ENCODE measurements around the gene LRP1B. TPM values are rescaled to one million over a fixed set of nuclear protein-coding genes. Genes with fewer than 3 reads are reported as not detected.
"Not testable (repeated sequence)": the region's sequence is repeated elsewhere in the genome, so short reads cannot be mapped to it uniquely, and the experiment has no call there.

LRP1B gene
- total RNA-seq, 1 donor from 2014 or later, result 0.38 TPM

- no peak for DNase-seq (ENCODE audit: low read depth)
- no peak for TF ChIP-seq CTCF (IDR thresholded peaks at IDR 0.05; ENCODE audit: insufficient read depth, low read length, poor library complexity, severe bottlenecking)
- H3K36me3 ChIP-seq (ENCODE audit: control insufficient read depth, insufficient read depth, low read length), result no peaks in the 10 kb centered on the region
- H3K27me3 ChIP-seq (ENCODE audit: control insufficient read depth, insufficient read depth, low read length), result no peaks in the 10 kb centered on the region
- H3K4me3 ChIP-seq (ENCODE audit: low read depth, low read length), result no peak overlapping the region
Measured at GRCh38 chr2:140424471-140424870, 1706.3 kb downstream of the LRP1B start.

- no peaks in the 10 kb centered on the region for H3K36me3 ChIP-seq (ENCODE audit: control insufficient read depth, insufficient read depth, low read length)
- TF ChIP-seq CTCF (IDR thresholded peaks at IDR 0.05; ENCODE audit: insufficient read depth, low read length, poor library complexity, severe bottlenecking), result no peak
- DNase-seq (ENCODE audit: low read depth), result no peak
- H3K27me3 ChIP-seq (ENCODE audit: control insufficient read depth, insufficient read depth, low read length), result no peaks in the 10 kb centered on the region
- H3K4me3 ChIP-seq (ENCODE audit: low read depth, low read length), result no peak overlapping the region
Measured at GRCh38 chr2:140422759-140423158, 1708.1 kb downstream of the LRP1B start.

- H3K27me3 ChIP-seq (ENCODE audit: control insufficient read depth, insufficient read depth, low read length), result no peaks in the 10 kb centered on the region
- DNase-seq (ENCODE audit: low read depth), result no peak
- H3K4me3 ChIP-seq (ENCODE audit: low read depth, low read length), result no peak overlapping the region
- no peak for TF ChIP-seq CTCF (IDR thresholded peaks at IDR 0.05; ENCODE audit: insufficient read depth, low read length, poor library complexity, severe bottlenecking)
- H3K36me3 ChIP-seq (ENCODE audit: control insufficient read depth, insufficient read depth, low read length), result no peaks in the 10 kb centered on the region
Measured at GRCh38 chr2:140417504-140417903, 1713.3 kb downstream of the LRP1B start.

GRCh38 chr2:140416577-140416976, 1714.2 kb downstream of the LRP1B start:
- Histone ChIP-seq H3K27me3 (ENCODE audit: control insufficient read depth, insufficient read depth, low read length) (no peaks in the 10 kb centered on the region), H3K4me3 (ENCODE audit: low read depth, low read length) (no peak overlapping the region), H3K36me3 (ENCODE audit: control insufficient read depth, insufficient read depth, low read length) (no peaks in the 10 kb centered on the region)
- DNase-seq (ENCODE audit: low read depth), result no peak
- no peak for TF ChIP-seq CTCF (IDR thresholded peaks at IDR 0.05; ENCODE audit: insufficient read depth, low read length, poor library complexity, severe bottlenecking)

GRCh38 chr2:140415035-140415434, 1715.8 kb downstream of the LRP1B start:
- DNase-seq (ENCODE audit: low read depth); H3K4me3 ChIP-seq (ENCODE audit: low read depth, low read length); H3K36me3 ChIP-seq (ENCODE audit: control insufficient read depth, insufficient read depth, low read length); H3K27me3 ChIP-seq (ENCODE audit: control insufficient read depth, insufficient read depth, low read length): not testable (repeated sequence)

GRCh38 chr2:140410695-140411094, 1720.1 kb downstream of the LRP1B start:
- TF ChIP-seq CTCF (IDR thresholded peaks at IDR 0.05; ENCODE audit: insufficient read depth, low read length, poor library complexity, severe bottlenecking), result no peak
- DNase-seq (ENCODE audit: low read depth), result no peak
- Histone ChIP-seq H3K4me3 (ENCODE audit: low read depth, low read length) (no peak overlapping the region), H3K36me3 (ENCODE audit: control insufficient read depth, insufficient read depth, low read length) (no peaks in the 10 kb centered on the region), H3K27me3 (ENCODE audit: control insufficient read depth, insufficient read depth, low read length) (no peaks in the 10 kb centered on the region)

All from kidney epithelial cell (primary cell).